GM12878 (cell line): ENCODE data around the gene JRKL. TPM values are rescaled to one million over a fixed set of nuclear protein-coding genes. Genes with fewer than 3 reads are reported as not detected.

Experiments used
- CEBPB ChIP-seq, 2 experiments: fragments of 150-350 bp in 1 of 2; IDR thresholded peaks; 2 replicates each; pipeline ENCODE4 v1.6.1; 2012 to 2014; ENCODE audit warnings: low read depth in 2 of 2, low read length in 2 of 2, borderline replicate concordance in 1 of 2, inconsistent platforms in 1 of 2
- DPF2 ChIP-seq: fragments of 450-650 bp; IDR thresholded peaks from 2 replicates; pipeline ENCODE4 v1.6.1; 2017; ENCODE audit warnings: mild to moderate bottlenecking
- ELK1 ChIP-seq: IDR thresholded peaks from 2 replicates; pipeline ENCODE4 v1.6.1; 2012; ENCODE audit warnings: low read depth, low read length, improper control_type of control experiment
- GATAD2B ChIP-seq: fragments of 450-650 bp; conservative IDR thresholded peaks from 2 replicates; pipeline ENCODE4 v1.6.1; 2017; ENCODE audit warnings: low read depth, mild to moderate bottlenecking, moderate library complexity
- NFYA ChIP-seq: IDR thresholded peaks from 2 replicates; pipeline ENCODE4 v1.6.1; 2011; ENCODE audit warnings: low read depth, mild to moderate bottlenecking, low read length, improper control_type of control experiment, borderline replicate concordance
- RBBP5 ChIP-seq: fragments of 200-600 bp; sonication (generic); conservative IDR thresholded peaks from 2 replicates; pipeline ENCODE4 v1.6.1; 2016
- RCOR1 ChIP-seq: conservative IDR thresholded peaks from 2 replicates; pipeline ENCODE4 v1.6.1; 2012; ENCODE audit warnings: low read depth, low read length, improper control_type of control experiment
- SMAD1 ChIP-seq: fragments of 450-650 bp; IDR thresholded peaks from 2 replicates; pipeline ENCODE4 v1.6.1; 2018; ENCODE audit warnings: mild to moderate bottlenecking, low read depth; ENCODE audit not compliant: partially characterized antibody
- SMAD5 ChIP-seq: IDR thresholded peaks from 2 replicates; pipeline ENCODE4 v1.6.1; 2016; ENCODE audit warnings: antibody characterized with exemption, low read depth
- SREBF1 ChIP-seq: IDR thresholded peaks from 2 replicates; pipeline ENCODE4 v1.6.1; 2012; ENCODE audit warnings: mild to moderate bottlenecking, low read length
- STAT1 ChIP-seq: fragments of 450-650 bp; conservative IDR thresholded peaks from 2 replicates; pipeline ENCODE4 v1.6.1; 2014; ENCODE audit warnings: antibody characterized with exemption, mild to moderate bottlenecking
- TCF7 ChIP-seq: IDR thresholded peaks from 2 replicates; pipeline ENCODE4 v1.6.1; 2014; ENCODE audit warnings: antibody characterized with exemption, borderline replicate concordance
- ZBTB40 ChIP-seq: fragments of 450-650 bp; IDR thresholded peaks from 2 replicates; pipeline ENCODE4 v1.6.1; 2016; ENCODE audit warnings: mild to moderate bottlenecking, moderate library complexity, borderline replicate concordance
- polyA plus RNA-seq, 11 experiments: library from polyadenylated mRNA; depleted of rRNA in 4 of 11; unstranded in 6 of 11; stranded (reverse) in 5 of 11; fragments of >200 nt; fragmentation: Nextera tagmentation in 4 of 11; fragmentation: Illumina TruSeq in 1 of 11; extraction: Ambion mirVana in 4 of 11; extraction: Trizol in 1 of 11; gene quantifications; 1 replicate in 1 of 11; 2 replicates in 10 of 11; pipeline versions ENCODE4 v1.2.1 to v1.2.3, GENCODE V29; 2011 to 2016; ENCODE audit warnings: inconsistent platforms in 2 of 11, missing spikeins in 2 of 11, low read depth in 1 of 11
- total RNA-seq, 4 experiments: library from RNA; depleted of rRNA in 3 of 4; stranded (reverse); fragments of >200 nt in 3 of 4; fragmentation: Illumina TruSeq in 1 of 4; extraction: Trizol in 1 of 4; gene quantifications; 2 replicates each; pipeline versions ENCODE4 v1.2.1 to v1.2.3, GENCODE V29; 2013 to 2021
- TF ChIP-seq, protein P1 (sequence below): IDR thresholded peaks from 2 replicates; pipeline ENCODE4 v1.6.1; 2011; ENCODE audit warnings: borderline replicate concordance, low read depth, mild to moderate bottlenecking, moderate library complexity, mixed read lengths, low read length; ENCODE audit not compliant: insufficient read depth; ENCODE audit errors: extremely low read length
- TF ChIP-seq, protein P2 (sequence below): IDR thresholded peaks from 2 replicates; pipeline ENCODE4 v1.6.1; 2012; ENCODE audit warnings: improper control_type of control experiment, low read depth, low read length; ENCODE audit not compliant: insufficient replicate concordance
- TF ChIP-seq, protein P3 (sequence below): fragments of 450-650 bp; IDR thresholded peaks from 2 replicates; pipeline ENCODE4 v1.6.1; 2016; ENCODE audit warnings: mild to moderate bottlenecking

Gene JRKL
- total and polyA plus RNA-seq, 10 of the 15 experiments (the other 5 are each of a cell fraction or from before 2014, with no cell fraction given), result 3.8 to 12.4 (median 8.5) TPM

DNA sequence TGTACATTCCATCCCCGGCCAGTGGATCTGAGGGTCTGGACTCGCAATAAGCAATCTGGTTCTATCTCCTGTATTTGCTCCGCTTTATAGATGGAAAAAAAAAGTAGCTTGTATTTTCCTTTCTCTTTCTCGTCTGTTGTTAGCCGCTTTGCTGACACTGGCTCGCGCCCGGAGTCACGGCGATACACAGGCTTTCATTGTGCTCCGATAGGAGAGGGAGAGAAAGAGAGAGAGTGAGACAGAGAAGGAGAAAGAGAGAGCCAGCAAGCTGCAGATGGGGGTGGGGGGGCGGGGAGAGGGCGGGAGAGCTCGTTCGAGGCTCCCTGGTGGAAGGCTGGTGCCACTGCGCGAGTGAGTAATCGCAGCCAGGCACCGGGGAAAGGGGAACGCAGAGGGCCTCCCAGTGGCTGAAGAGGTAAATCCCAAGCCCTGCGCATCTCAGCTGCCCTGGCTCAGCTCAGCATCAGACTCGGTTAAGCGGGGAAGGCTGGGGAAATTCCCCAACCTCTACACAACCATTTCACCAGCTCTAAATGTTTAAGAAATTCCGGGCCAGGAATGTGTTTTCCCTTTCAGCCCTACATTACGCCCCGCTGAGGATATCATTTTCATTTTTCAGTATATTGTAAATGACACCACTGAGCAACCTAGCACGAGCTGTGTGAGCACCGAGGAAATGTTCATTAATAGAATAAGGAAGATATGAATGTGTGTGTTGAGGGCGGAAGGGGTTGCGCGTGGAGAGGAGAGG lies 46.7 kb upstream of the JRKL start, which contains the start of gene MAML2 (continued):
- TF ChIP-seq, protein P1, sequence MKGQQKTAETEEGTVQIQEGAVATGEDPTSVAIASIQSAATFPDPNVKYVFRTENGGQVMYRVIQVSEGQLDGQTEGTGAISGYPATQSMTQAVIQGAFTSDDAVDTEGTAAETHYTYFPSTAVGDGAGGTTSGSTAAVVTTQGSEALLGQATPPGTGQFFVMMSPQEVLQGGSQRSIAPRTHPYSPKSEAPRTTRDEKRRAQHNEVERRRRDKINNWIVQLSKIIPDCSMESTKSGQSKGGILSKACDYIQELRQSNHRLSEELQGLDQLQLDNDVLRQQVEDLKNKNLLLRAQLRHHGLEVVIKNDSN, result no peak
- no peak for TF ChIP-seq NFYA
- no peak for TF ChIP-seq ZBTB40
- TF ChIP-seq, protein P2, sequence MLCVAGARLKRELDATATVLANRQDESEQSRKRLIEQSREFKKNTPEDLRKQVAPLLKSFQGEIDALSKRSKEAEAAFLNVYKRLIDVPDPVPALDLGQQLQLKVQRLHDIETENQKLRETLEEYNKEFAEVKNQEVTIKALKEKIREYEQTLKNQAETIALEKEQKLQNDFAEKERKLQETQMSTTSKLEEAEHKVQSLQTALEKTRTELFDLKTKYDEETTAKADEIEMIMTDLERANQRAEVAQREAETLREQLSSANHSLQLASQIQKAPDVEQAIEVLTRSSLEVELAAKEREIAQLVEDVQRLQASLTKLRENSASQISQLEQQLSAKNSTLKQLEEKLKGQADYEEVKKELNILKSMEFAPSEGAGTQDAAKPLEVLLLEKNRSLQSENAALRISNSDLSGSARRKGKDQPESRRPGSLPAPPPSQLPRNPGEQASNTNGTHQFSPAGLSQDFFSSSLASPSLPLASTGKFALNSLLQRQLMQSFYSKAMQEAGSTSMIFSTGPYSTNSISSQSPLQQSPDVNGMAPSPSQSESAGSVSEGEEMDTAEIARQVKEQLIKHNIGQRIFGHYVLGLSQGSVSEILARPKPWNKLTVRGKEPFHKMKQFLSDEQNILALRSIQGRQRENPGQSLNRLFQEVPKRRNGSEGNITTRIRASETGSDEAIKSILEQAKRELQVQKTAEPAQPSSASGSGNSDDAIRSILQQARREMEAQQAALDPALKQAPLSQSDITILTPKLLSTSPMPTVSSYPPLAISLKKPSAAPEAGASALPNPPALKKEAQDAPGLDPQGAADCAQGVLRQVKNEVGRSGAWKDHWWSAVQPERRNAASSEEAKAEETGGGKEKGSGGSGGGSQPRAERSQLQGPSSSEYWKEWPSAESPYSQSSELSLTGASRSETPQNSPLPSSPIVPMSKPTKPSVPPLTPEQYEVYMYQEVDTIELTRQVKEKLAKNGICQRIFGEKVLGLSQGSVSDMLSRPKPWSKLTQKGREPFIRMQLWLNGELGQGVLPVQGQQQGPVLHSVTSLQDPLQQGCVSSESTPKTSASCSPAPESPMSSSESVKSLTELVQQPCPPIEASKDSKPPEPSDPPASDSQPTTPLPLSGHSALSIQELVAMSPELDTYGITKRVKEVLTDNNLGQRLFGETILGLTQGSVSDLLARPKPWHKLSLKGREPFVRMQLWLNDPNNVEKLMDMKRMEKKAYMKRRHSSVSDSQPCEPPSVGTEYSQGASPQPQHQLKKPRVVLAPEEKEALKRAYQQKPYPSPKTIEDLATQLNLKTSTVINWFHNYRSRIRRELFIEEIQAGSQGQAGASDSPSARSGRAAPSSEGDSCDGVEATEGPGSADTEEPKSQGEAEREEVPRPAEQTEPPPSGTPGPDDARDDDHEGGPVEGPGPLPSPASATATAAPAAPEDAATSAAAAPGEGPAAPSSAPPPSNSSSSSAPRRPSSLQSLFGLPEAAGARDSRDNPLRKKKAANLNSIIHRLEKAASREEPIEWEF, result peak; percentile 63
- peak; percentile 31; the same call in 1 of the 2 replicates for TF ChIP-seq DPF2
- TF ChIP-seq RCOR1, result peak; percentile 86; the same call in 1 of the 2 replicates
- no peak for TF ChIP-seq SREBF1
- TF ChIP-seq ELK1, result no peak
- TF ChIP-seq GATAD2B, result no peak
- TF ChIP-seq CEBPB (IDR thresholded peaks at IDR 0.05; ENCODE audit: borderline replicate concordance in 1 of 2, low read depth in 2 of 2, low read length in 2 of 2), result no peak
- TF ChIP-seq TCF7, result no peak
- no peak for TF ChIP-seq SMAD5
- TF ChIP-seq RBBP5, result no peak
- TF ChIP-seq, protein P3, sequence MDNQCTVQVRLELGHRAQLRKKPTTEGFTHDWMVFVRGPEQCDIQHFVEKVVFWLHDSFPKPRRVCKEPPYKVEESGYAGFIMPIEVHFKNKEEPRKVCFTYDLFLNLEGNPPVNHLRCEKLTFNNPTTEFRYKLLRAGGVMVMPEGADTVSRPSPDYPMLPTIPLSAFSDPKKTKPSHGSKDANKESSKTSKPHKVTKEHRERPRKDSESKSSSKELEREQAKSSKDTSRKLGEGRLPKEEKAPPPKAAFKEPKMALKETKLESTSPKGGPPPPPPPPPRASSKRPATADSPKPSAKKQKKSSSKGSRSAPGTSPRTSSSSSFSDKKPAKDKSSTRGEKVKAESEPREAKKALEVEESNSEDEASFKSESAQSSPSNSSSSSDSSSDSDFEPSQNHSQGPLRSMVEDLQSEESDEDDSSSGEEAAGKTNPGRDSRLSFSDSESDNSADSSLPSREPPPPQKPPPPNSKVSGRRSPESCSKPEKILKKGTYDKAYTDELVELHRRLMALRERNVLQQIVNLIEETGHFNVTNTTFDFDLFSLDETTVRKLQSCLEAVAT, result 0 out of 2 replicates have a peak, but pooled peaks have one; percentile 41
- TF ChIP-seq SMAD1, result no peak
- TF ChIP-seq STAT1, result no peak
